ENCODE measurements around the gene TMX3.

TMX3 gene

GRCh38 chr18:68714712-68715496 is at the start of gene TMX3:
Gene TMX3, minus strand, starts transcription at chr18:68715108. Its CDS starts 127 bp downstream, at chr18:68714981.
- DNase-seq: peak; percentile 93

- DNase-seq: no peak
Measured at GRCh38 chr18:68764016-68764415, 49.1 kb upstream of the TMX3 start.

GRCh38 chr18:68763083-68763482 is 48.2 kb upstream of the TMX3 start:
- DNase-seq: no peak

- no peak for DNase-seq
Measured at GRCh38 chr18:68759308-68759707, 44.4 kb upstream of the TMX3 start.

- DNase-seq: no peak
Measured at GRCh38 chr18:68757126-68757525, 42.2 kb upstream of the TMX3 start.

GRCh38 chr18:68742206-68742605 is 27.3 kb upstream of the TMX3 start:
- no peak for DNase-seq

- no peak for DNase-seq
Measured at GRCh38 chr18:68740966-68741365, 26.1 kb upstream of the TMX3 start.

- DNase-seq: no peak
Measured at GRCh38 chr18:68739462-68739861, 24.6 kb upstream of the TMX3 start.

- no peak for DNase-seq
Measured at GRCh38 chr18:68738564-68738963, 23.7 kb upstream of the TMX3 start.

- no peak for DNase-seq
Measured at GRCh38 chr18:68735483-68736343, 20.8 kb upstream of the TMX3 start.

- no peak for DNase-seq
Measured at GRCh38 chr18:68734308-68734707, 19.4 kb upstream of the TMX3 start.

GRCh38 chr18:68733707-68734106 is 18.8 kb upstream of the TMX3 start:
- no peak for DNase-seq

GRCh38 chr18:68728081-68728700 is 13.3 kb upstream of the TMX3 start:
- DNase-seq: no peak

- DNase-seq: no peak
Measured at GRCh38 chr18:68727506-68727905, 12.6 kb upstream of the TMX3 start.

GRCh38 chr18:68725346-68725745 is 10.4 kb upstream of the TMX3 start:
- no peak for DNase-seq

GRCh38 chr18:68724021-68724420 is 9.1 kb upstream of the TMX3 start:
- no peak for DNase-seq

GRCh38 chr18:68723539-68723938 is 8.6 kb upstream of the TMX3 start:
- DNase-seq: no peak

- no peak for DNase-seq
Measured at GRCh38 chr18:68722821-68723220, 7.9 kb upstream of the TMX3 start.

GRCh38 chr18:68721681-68722583 is 7.0 kb upstream of the TMX3 start:
- no peak for DNase-seq

GRCh38 chr18:68714366-68714711 is 569 bp downstream of the TMX3 start:
- no peak for DNase-seq

- DNase-seq: no peak
Measured at GRCh38 chr18:68713796-68714195, 1.1 kb downstream of the TMX3 start.

- DNase-seq: no peak
Measured at GRCh38 chr18:68713131-68713530, 1.8 kb downstream of the TMX3 start.

GRCh38 chr18:68707646-68708045 is 7.3 kb downstream of the TMX3 start:
- no peak for DNase-seq

All from stimulated activated CD4-positive, alpha-beta T cell treated with anti-CD3 and anti-CD28 coated beads, Interleukin-2, amount 100 ng/mL, for 24 hours (primary cell).